ENCODE measurements around the gene ZNF337. TPM values are rescaled to one million over a fixed set of nuclear protein-coding genes. Genes with fewer than 3 reads are reported as not detected.
"Not testable (repeated sequence)": the region's sequence is repeated elsewhere in the genome, so short reads cannot be mapped to it uniquely, and the experiment has no call there.

ZNF337 gene
- total and polyA plus RNA-seq, 9 donors: 14.6 to 28.0 (median 20.1) TPM

- DNase-seq: no peak
- Histone ChIP-seq H3K9me3 (replicated peaks; ENCODE audit: control insufficient read depth, low read depth, low read length) (peaks cover 2% of the 10 kb centered on the region), H3K27me3 (ENCODE audit: control insufficient read depth, insufficient read depth, low read length) (no peaks in the 10 kb centered on the region), H3K27ac (ENCODE audit: low read length) (no peak overlapping the region), H3K4me3 (ENCODE audit: low read length) (no peak overlapping the region), H3K36me3 (ENCODE audit: control insufficient read depth, insufficient read depth, low read length) (no peaks in the 10 kb centered on the region), H3K4me1 (ENCODE audit: control insufficient read depth, insufficient read depth, low read length) (no peaks in the 10 kb centered on the region)
- 90% methylated on average over 2 of the region's 2 CpGs for WGBS (ENCODE audit: insufficient coverage)
These were observed 59.4 kb downstream of the ZNF337 start for GRCh38 chr20:25637247-25637646.

- H3K27me3 ChIP-seq (ENCODE audit: control insufficient read depth, insufficient read depth, low read length): no peaks in the 10 kb centered on the region
- H3K4me3 ChIP-seq (ENCODE audit: low read length): no peak overlapping the region
- H3K36me3 ChIP-seq (ENCODE audit: control insufficient read depth, insufficient read depth, low read length): no peaks in the 10 kb centered on the region
- no peaks in the 10 kb centered on the region for H3K4me1 ChIP-seq (ENCODE audit: control insufficient read depth, insufficient read depth, low read length)
- DNase-seq: no peak
- 100% methylated on average over 2 of the region's 5 CpGs for WGBS (ENCODE audit: insufficient coverage)
- H3K27ac ChIP-seq (ENCODE audit: low read length): no peak overlapping the region
- peaks cover 2% of the 10 kb centered on the region for H3K9me3 ChIP-seq (replicated peaks; ENCODE audit: control insufficient read depth, low read depth, low read length)
These were observed 63.5 kb downstream of the ZNF337 start for GRCh38 chr20:25632940-25633790.

- not testable (repeated sequence) for DNase-seq; H3K9me3 ChIP-seq (replicated peaks; ENCODE audit: control insufficient read depth, low read depth, low read length); H3K36me3 ChIP-seq (ENCODE audit: control insufficient read depth, insufficient read depth, low read length); H3K27me3 ChIP-seq (ENCODE audit: control insufficient read depth, insufficient read depth, low read length); H3K27ac ChIP-seq (ENCODE audit: low read length); H3K4me1 ChIP-seq (ENCODE audit: control insufficient read depth, insufficient read depth, low read length); H3K4me3 ChIP-seq (ENCODE audit: low read length)
- no CpG with 5 or more reads among the region's 2 CpGs for WGBS (ENCODE audit: insufficient coverage)
These were observed 66.0 kb downstream of the ZNF337 start for GRCh38 chr20:25630615-25631014.

- no peaks in the 10 kb centered on the region for H3K36me3 ChIP-seq (ENCODE audit: control insufficient read depth, insufficient read depth, low read length)
- H3K27ac ChIP-seq (ENCODE audit: low read length): no peak overlapping the region
- H3K27me3 ChIP-seq (ENCODE audit: control insufficient read depth, insufficient read depth, low read length): no peaks in the 10 kb centered on the region
- no peaks in the 10 kb centered on the region for H3K9me3 ChIP-seq (replicated peaks; ENCODE audit: control insufficient read depth, low read depth, low read length)
- 75% methylated on average over 1 of the region's 8 CpGs for WGBS (ENCODE audit: insufficient coverage)
- no peak for DNase-seq
- no peaks in the 10 kb centered on the region for H3K4me1 ChIP-seq (ENCODE audit: control insufficient read depth, insufficient read depth, low read length)
- H3K4me3 ChIP-seq (ENCODE audit: low read length): no peak overlapping the region
These were observed 66.7 kb downstream of the ZNF337 start for GRCh38 chr20:25629816-25630499.

- H3K27me3 ChIP-seq (ENCODE audit: control insufficient read depth, insufficient read depth, low read length): no peaks in the 10 kb centered on the region
- H3K9me3 ChIP-seq (replicated peaks; ENCODE audit: control insufficient read depth, low read depth, low read length): no peaks in the 10 kb centered on the region
- no peak for DNase-seq
- H3K4me3 ChIP-seq (ENCODE audit: low read length): no peak overlapping the region
- peaks cover 9% of the 10 kb centered on the region for H3K4me1 ChIP-seq (ENCODE audit: control insufficient read depth, insufficient read depth, low read length)
- H3K36me3 ChIP-seq (ENCODE audit: control insufficient read depth, insufficient read depth, low read length): no peaks in the 10 kb centered on the region
- no peak overlapping the region for H3K27ac ChIP-seq (ENCODE audit: low read length)
- 86% methylated on average over 7 of the region's 9 CpGs for WGBS (ENCODE audit: insufficient coverage)
These were observed 69.9 kb downstream of the ZNF337 start for GRCh38 chr20:25626779-25627178.

GRCh38 chr20:25624500-25624939, 72.1 kb downstream of the ZNF337 start:
- H3K36me3 ChIP-seq (ENCODE audit: control insufficient read depth, insufficient read depth, low read length): no peaks in the 10 kb centered on the region
- H3K9me3 ChIP-seq (replicated peaks; ENCODE audit: control insufficient read depth, low read depth, low read length): no peaks in the 10 kb centered on the region
- WGBS (ENCODE audit: insufficient coverage): 13% methylated on average over 12 of the region's 17 CpGs
- H3K27me3 ChIP-seq (ENCODE audit: control insufficient read depth, insufficient read depth, low read length): no peaks in the 10 kb centered on the region
- H3K27ac ChIP-seq (ENCODE audit: low read length): peak overlapping the region; percentile 86
- DNase-seq: peak; percentile 67
- H3K4me3 ChIP-seq (ENCODE audit: low read length): peak overlapping the region; percentile 77
- peaks cover 9% of the 10 kb centered on the region for H3K4me1 ChIP-seq (ENCODE audit: control insufficient read depth, insufficient read depth, low read length)

Other genes with a start within 250 kb of the ZNF337 start
- gene NINL, start 111.3 kb downstream of the ZNF337 start, total RNA-seq: 10.5 TPM
- 10 to 100 TPM; 10.8 to 21.1 (median 15.2) TPM for gene NINL, start 111.3 kb downstream of the ZNF337 start, polyA plus RNA-seq (ENCODE audit: insufficient read depth in 1 of 8, insufficient read length in 8 of 8, low replicate concordance in 1 of 8)
- gene NANP, start 72.8 kb downstream of the ZNF337 start, total RNA-seq: 3.6 TPM
- 1 to 10 TPM; 2.7 to 4.4 (median 3.7) TPM for gene NANP, start 72.8 kb downstream of the ZNF337 start, polyA plus RNA-seq (ENCODE audit: insufficient read depth in 1 of 8, insufficient read length in 8 of 8, low replicate concordance in 1 of 8)